Measurements from ENCODE around the gene HOXB9.

DNA sequence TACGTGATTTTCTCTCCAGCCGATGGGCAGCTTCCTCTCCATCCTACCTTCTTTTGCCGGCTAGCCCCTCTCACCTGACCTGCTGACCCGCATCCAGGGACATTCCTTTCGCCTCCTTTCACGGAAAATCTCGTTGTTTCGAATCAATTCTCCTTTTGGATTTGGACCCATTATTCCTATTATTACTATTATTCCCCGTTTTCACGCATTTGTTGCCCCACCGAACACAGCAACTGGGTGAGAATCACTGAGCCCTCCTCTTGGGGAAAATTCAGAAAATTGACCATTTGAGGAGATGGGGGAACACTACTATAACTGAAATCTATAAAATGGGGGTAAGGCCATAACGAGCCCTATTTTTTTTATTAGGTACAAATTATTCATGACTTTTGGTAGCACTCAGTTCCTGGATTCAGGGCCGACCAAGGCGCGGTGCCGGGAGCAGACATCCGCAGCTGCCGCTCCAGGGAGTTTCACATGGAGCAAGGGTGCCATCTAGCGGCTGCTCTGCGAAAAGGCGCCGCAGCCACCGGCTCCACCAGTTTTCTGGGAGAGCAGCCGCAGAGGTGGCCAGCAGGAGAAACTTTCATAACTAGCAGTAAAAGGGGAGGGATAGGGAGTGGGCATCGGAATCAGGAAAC, 7.8 kb downstream of the HOXB9 start:
- TF ChIP-seq EZH2 (IDR thresholded peaks at IDR 0.05; ENCODE audit: insufficient read depth, low read length): no peak
- TF ChIP-seq, protein P1, sequence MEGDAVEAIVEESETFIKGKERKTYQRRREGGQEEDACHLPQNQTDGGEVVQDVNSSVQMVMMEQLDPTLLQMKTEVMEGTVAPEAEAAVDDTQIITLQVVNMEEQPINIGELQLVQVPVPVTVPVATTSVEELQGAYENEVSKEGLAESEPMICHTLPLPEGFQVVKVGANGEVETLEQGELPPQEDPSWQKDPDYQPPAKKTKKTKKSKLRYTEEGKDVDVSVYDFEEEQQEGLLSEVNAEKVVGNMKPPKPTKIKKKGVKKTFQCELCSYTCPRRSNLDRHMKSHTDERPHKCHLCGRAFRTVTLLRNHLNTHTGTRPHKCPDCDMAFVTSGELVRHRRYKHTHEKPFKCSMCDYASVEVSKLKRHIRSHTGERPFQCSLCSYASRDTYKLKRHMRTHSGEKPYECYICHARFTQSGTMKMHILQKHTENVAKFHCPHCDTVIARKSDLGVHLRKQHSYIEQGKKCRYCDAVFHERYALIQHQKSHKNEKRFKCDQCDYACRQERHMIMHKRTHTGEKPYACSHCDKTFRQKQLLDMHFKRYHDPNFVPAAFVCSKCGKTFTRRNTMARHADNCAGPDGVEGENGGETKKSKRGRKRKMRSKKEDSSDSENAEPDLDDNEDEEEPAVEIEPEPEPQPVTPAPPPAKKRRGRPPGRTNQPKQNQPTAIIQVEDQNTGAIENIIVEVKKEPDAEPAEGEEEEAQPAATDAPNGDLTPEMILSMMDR (IDR thresholded peaks at IDR 0.05; ENCODE audit: insufficient read depth, low read depth, low read length): peak; percentile 78

Measured in astrocyte (in vitro differentiated cells and primary cell).